HG03378 (cell line): Measurements from ENCODE around the gene USHBP1.

Source experiments
- ATAC-seq: cut with Tn5 transposase; IDR thresholded peaks from one replicate; pipeline ENCODE4 v1.9.1; 2021; ENCODE audit warnings: mild to moderate bottlenecking, moderate library complexity; ENCODE audit not compliant: unreplicated experiment

The USHBP1 gene, protein sequence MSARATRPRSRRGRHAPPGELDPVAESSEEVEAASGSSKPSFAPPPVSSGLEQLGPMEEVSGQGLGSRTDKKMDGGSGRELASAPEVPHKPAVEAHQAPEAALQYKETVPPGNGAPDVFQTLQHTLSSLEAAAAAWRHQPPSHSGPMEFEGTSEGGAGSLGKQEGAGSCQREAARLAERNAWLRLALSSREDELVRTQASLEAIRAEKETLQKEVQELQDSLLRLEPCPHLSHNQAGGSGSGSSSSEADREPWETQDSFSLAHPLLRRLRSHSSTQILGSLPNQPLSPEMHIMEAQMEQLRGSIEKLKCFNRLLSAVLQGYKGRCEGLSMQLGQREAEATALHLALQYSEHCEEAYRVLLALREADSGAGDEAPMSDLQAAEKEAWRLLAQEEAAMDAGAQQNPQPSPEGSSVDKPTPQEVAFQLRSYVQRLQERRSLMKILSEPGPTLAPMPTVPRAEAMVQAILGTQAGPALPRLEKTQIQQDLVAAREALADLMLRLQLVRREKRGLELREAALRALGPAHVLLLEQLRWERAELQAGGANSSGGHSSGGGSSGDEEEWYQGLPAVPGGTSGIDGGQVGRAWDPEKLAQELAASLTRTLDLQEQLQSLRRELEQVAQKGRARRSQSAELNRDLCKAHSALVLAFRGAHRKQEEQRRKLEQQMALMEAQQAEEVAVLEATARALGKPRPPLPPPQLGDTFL

DNA sequence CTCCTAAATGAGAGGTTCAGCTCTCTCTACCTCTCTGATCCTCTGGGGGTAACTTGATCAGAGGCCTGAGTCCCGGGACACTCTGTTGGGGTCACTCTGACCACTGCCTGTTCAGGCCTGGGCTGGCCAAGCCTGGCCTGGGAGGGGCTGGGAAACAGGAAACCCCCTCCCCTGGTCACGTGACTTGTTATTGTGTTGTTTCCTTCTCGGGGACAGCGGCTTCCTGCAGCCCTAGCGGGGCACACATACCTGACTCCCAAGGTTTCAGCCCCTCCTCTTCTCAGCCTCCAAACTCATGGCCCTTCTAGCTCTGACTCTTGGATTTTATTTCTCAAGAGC is at the start of gene USHBP1:
Gene USHBP1, minus strand, starts transcription at position 105 of the 339 bp plus-strand sequence. CDS start 446 bp downstream, outside the sequence.
- no peak for ATAC-seq

GRCh38 chr19:17314007-17314593 is 49.6 kb upstream of the USHBP1 start:
- no peak for ATAC-seq

DNA sequence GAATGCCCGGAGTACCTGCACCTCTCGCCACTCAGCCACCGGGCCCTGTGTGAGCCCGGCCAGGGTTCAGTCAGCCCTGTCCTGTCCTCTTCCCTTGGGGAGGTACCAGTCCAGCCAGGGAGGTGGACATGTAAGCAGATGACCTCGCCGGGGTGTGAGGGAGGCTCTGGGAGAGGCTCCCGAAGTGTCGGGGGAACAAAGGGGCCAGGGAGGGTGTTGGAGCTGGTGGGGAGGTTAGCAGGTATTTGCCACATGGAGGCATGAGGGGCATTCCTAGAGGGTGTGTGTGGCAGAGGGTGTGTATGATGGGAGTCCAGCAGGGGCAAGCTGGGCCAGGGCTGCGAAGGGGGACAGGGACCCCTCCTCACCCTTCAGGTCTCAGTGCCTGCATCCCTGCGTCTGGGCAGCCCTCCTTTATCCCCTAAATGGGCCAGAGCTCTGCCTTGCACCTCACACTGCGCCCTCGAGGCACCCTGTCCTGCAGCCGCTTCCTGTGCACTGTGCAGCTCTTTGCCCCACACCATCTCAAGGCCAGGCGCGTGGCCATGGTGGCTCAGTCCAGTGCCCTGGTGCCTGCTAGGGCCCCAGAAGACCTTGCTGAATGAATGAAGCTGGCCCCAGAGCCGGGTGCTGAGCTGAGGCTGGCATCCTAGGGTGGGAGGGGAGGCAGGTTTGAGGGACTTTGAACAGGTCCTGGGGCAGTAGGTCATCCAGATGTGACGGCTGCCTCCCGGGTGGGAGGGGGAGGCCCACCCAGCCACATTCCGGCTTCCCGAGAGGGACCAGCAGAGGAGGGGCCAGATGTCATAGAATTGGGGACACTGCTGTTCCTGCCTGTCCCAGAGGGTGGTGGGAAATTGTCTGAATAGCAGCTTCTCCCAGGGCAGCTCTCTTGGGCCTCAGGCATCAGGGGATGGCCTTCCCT is 47.9 kb upstream of the USHBP1 start:
- no peak for ATAC-seq

GRCh38 chr19:17311455-17312188 is 47.1 kb upstream of the USHBP1 start:
- ATAC-seq: no peak

GRCh38 chr19:17309965-17310461 is 45.5 kb upstream of the USHBP1 start:
- no peak for ATAC-seq

DNA sequence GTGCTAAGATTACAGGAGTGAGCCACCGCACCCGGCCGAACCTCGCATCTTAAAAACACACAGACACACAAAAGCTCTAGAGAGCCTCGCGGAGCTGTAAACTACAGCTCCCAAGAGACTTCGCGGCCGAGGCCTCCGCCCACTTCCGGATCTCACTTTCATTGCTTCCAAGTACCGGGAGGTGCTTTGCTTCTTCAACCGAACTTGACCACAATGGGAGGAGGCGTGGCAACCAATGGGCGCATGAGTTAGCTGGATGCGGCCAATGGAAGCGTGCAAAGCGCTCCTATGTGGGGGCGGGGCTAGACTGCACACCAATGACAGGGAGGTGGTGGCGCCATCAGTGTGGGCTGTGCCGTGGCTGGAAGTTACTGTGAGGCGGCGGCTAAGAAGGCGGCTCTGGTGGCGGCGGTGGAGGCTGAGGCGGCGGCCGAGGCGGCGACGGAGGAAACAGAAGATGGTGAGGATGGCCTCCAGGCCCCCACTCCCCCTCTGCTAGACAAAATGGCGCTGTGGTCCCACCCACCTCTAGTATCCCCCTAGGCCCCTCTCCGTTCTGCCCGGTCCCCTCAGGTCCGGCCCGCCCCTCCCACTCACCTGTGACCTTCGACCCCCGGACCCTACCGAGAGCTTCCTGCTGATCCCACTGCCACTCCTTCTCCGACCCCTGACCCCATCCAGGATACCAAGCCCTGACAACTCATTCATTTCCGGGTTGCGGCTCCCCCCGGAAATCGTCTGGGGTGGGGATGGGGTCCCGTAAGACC is 44.8 kb upstream of the USHBP1 start, which contains the start of gene DDA1:
Gene DDA1, plus strand, starts transcription at position 366 of the 767 bp plus-strand sequence. Its CDS starts 92 bp downstream, at position 458.
- peak; percentile 58 for ATAC-seq

DNA sequence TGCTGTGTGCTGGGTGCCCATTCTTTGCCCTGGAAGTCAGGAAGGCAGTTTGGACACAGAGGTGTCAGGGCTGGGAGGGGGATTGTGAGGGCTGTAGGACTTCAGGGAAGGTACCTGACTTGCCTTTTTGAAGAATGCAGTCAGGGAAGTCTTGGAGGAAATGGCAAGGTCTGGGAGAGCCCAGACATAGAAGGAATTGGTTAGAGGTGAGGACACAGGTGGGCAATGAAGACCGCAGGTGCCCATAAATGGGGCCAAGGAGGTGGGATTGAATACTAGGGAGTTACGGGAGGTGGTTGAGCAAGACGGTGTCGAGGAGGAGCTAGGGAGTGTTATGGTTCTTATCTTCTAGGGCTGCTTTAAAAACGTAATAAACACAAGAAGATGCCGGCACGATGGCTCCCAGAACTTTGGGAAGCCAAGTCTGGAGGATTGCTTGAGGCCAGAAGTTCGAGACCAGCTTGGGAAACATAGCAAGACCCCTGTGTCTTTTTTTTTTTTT is 43.4 kb upstream of the USHBP1 start:
- no peak for ATAC-seq

- ATAC-seq: no peak
Observed at GRCh38 chr19:17306285-17306714, 41.8 kb upstream of the USHBP1 start.

DNA sequence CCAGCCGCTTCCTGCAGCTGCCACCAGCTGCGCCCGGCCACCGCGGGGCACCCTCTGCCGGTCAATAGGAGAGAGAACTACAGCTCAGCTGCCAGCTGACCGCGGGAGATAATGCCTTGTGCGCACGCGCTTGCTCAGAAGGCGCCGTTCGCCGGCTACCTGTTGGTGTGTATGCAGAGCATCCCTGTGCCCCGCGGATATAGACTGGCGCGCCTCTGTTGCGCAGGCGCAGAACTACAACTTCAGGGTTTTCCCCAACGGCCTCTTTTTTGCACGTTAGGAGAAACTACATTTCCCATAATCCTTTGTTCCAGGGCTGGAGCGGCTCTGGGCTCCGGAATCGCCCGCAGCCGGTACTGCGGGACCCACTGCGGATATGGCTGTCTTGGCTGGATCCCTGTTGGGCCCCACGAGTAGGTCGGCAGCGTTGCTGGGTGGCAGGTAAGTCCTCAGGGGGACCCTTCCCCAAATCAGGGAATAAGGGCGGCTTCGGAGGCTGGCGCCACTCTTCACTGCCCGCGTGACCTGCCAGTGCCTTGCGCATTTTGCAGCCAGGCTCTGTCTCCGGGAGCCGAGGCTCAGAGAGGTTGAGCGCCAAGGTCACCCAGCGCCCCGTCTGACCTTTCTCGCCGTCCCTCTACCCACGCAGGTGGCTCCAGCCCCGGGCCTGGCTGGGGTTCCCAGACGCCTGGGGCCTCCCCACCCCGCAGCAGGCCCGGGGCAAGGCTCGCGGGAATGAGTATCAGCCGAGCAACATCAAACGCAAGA is 41.2 kb upstream of the USHBP1 start, which contains the start of gene MRPL34:
Gene MRPL34, plus strand, starts transcription at position 356 of the 768 bp plus-strand sequence. Its CDS starts 21 bp downstream, at position 377.
- ATAC-seq: peak; percentile 62

GRCh38 chr19:17305216-17305516 is 40.6 kb upstream of the USHBP1 start:
- ATAC-seq: no peak

DNA sequence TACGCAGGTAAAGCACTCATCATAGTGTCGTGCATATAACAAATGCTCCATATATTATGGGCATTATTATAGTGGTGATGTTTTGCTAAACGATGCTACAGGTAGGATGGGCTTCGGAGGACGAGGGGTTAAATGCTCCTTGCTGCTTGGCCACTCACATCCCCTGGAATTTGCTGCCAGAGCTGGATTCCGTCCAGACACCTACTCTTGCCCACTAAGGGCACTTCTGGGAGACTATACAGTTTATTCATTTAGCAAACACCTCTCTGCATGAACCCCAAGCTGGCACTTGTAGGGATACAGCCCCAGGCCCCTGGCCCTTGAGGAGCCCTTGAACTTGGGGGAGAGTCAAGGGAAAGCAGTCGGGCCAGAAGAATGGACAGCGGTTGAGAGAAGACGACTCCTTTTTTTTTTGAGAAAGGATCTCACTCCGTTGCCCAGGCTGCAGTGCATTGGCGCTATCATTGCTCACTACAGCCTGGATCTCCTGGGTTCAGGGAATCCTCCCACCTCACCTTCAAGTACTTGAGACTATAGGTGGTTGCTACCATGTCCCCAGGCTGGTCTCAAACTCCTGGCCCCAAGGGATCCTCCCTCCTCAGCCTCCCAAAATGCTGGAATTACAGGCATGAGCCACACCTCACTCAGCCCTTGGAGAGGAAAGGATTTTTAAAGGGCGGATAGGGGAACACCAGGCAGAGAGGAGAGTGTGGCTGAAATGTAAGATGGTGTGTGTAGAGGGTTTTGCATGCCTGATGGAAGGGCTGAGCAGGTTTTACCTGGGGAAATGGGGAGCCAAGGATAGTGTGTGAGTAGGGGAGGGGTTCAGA is 40.1 kb upstream of the USHBP1 start:
- no peak for ATAC-seq

DNA sequence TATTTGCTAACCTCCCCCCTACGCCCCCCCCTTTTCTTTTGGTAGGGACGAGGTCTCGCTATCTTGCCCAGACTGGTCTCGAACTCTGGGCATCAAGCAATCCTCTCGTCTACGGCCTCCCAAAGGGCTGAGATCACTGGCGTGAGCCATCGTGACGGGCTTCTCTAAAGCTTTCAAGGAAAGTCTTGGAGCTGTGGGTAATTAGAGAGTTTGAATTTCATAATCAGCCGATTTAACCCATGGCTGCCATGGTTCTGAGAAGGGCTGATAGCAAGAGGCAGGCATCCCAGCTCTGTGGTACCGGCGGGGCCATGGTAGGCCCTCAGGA is 39.4 kb upstream of the USHBP1 start:
- no peak for ATAC-seq

DNA sequence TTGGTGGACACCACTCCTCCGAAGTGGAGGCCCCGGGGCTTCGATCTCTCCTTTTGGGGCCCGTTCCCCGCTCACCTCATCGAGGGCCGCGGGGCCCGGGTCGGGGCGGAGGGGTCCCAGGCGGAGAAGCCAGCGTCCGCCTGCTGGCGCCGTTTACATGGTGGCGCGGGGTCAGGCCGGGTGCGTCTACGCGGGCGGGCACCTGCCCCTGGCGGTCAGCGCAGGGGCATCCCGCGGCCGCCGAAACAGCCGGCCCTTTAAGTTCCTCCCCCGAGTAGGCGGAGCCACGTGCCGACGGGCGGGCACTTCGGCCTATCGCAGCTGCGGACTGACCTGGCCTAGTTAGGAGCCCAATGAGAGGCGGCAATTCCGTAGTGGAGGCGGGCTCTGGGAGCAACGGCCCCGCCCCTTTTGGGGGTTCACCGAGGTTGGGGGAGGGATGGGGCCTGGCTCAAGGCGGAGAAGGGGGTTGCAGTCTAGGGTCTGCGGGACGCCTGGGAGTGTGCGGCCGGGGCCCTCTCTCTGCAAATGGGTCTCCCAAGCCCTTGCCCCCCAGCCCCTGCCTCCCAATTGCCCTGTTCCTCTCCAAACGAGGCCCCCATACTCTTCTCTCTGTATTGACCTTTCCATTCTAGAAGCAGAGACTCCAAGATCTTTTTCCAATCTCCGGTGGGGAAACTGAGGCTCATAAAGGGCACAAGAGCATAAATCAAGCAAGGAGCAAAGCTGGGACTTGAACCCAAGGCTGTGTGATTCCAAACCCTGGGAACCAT is 38.8 kb upstream of the USHBP1 start, which contains the start of gene ABHD8:
Gene ABHD8, minus strand, starts transcription at position 259 of the 773 bp plus-strand sequence. CDS start 1,809 bp downstream, outside the sequence.
- no peak for ATAC-seq

DNA sequence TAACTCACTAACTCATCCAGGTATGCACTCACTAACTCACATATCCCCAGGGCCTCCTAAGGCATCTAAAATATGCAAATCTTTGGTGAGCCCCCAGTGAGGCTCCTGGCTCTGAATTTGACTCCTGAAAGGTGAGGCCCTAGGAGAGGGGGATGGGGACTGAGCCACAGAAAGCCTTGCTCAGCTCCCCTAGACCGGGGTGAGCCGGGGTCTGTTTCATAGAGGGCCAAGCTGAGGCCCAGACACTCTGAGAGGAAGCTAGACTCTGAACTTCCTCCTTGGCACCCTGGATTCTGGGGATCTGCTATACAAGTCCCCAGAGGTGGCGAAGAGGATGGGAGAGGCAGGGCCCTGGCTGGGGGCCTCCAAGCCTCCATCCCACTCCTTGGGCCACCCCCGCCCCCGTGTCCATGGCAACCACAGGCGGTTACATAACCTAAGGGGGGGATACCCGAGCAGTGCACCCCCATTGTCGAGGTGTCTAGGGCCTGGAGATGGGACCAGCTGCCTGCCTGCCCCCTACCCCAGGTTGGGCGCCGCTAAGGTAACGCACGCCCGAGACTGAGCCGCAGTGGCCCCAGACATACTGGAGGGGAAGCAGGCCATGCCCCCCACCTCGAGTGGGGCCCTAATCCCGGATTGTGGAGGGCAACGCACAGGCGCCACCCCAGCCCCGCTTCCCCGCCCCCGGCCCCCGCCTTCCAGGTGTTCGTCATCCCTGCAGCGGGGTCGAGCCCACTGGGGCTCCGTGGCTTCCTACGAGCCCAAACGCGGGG is 38.0 kb upstream of the USHBP1 start:
- no peak for ATAC-seq

DNA sequence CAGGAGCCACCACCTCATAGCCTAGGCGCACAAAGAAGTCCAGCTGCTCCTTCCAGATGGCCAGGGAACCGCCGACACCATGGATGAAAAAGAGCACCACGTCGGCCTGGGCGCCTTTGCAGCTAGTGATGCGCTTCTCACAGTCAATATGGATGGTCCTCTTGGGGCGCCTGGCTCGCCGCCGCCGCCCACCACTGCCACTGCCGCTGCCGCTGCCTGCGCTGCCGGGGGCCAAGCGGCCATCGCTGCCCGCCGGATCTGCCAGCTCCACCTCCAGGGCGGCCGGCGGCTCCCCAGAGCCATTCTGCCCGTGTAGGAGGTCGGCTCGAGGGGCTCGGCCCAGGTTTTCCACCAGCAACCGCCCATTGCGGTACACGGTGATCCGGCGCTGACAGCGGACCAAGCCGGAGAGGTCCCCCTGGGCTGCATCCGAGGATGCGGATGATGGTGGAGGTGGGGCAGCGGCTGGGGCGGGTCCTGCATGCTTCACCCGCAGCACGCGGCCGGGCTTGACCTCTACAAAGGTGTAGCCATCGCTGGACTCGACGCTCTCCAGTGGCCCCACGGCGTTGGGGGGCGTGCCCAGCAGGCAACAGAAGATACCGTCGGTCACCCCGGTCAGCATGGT is 36.6 kb upstream of the USHBP1 start:
- ATAC-seq: no peak
